Measurements from ENCODE around the gene RTRAF.

GRCh38 chr14:51962711-51963110 is 26.6 kb upstream of the RTRAF start:
- TF ChIP-seq USF2 (IDR thresholded peaks at IDR 0.05; ENCODE audit: low read length) (no peak), POLR2A (IDR thresholded peaks at IDR 0.05; ENCODE audit: control extremely low read depth in 1 of 2, low read depth in 2 of 2, low read length in 2 of 2) (no peak), EP300 (IDR thresholded peaks at IDR 0.05; ENCODE audit: borderline replicate concordance in 1 of 2, low read depth in 2 of 2, low read length in 2 of 2) (no peak), CTCF (IDR thresholded peaks at IDR 0.05; ENCODE audit: control extremely low read depth in 1 of 3, insufficient read depth in 1 of 3, low read depth in 1 of 3, low read length in 3 of 3) (no peak), SIX5 (IDR thresholded peaks at IDR 0.05; ENCODE audit: low read depth, low read length) (no peak), GABPA (IDR thresholded peaks at IDR 0.05; ENCODE audit: borderline replicate concordance, insufficient read depth, low read length) (no peak), JUND (IDR thresholded peaks at IDR 0.05; ENCODE audit: low read length) (no peak), POLR2AphosphoS5 (IDR thresholded peaks at IDR 0.05; ENCODE audit: low read depth, low read length) (no peak), CEBPB (IDR thresholded peaks at IDR 0.05; ENCODE audit: low read depth, low read length) (no peak), EZH2 (IDR thresholded peaks at IDR 0.05; ENCODE audit: low read depth, low read length, severe bottlenecking) (no peak)

Data from H1 (cell line).